ENCODE results near the gene SLC1A7.

GRCh38 chr1:53067886-53068285 lies 74.6 kb downstream of the SLC1A7 start:
- TF ChIP-seq CTCF (IDR thresholded peaks at IDR 0.05) (no peak), POLR2AphosphoS5 (IDR thresholded peaks at IDR 0.05; ENCODE audit: insufficient read depth in 1 of 2, low read depth in 1 of 2) (no peak)
